HEK293 (cell line): ENCODE measurements around the gene TICRR.

Experiments used
- CTCF ChIP-seq: fragments of 450-650 bp; formaldehyde crosslinking; IDR thresholded peaks from 2 replicates; pipeline ENCODE4 v1.5.1; 2016; ENCODE audit warnings: missing biosample characterization, missing genetic modification characterization
- GLI4 ChIP-seq: fragments of 450-650 bp; formaldehyde crosslinking; IDR thresholded peaks from 2 replicates; pipeline ENCODE4 v1.5.1; 2016; ENCODE audit warnings: missing biosample characterization, missing genetic modification characterization
- HOXD13 ChIP-seq: sonication (generic); formaldehyde crosslinking; IDR thresholded peaks from 2 replicates; pipeline ENCODE4 v1.8.0; 2022; ENCODE audit warnings: missing genetic modification reagents, borderline replicate concordance

DNA sequence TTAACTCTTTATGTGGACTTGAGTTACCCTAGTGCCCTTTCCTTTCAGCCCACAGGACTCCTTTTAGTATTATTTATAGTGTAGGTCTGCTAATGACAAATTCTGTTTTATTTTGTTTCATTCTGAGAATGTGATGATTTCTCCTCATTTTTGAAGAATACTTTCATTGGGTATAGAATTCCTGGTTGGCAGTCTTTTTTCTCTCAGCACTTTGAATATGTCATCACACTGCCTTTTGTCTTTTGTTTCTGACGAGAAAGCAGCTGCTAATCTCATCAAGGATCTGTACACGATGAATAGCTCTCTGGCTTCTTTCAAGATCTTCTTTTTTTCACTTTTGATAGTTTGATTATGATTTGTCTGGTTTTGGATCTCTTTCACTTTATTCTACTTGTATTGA lies 37.8 kb downstream of the TICRR start:
- TF ChIP-seq CTCF (tag by site-specific recombination) (no peak), GLI4 (tag by site-specific recombination) (no peak), HOXD13 (CRISPR knock-in tag) (no peak)
